Measurements from ENCODE around the gene ATP8A1.

The ATP8A1 gene

GRCh38 chr4:42417550-42417949 is 239.4 kb downstream of the ATP8A1 start:
- DNase-seq: no peak

- DNase-seq: no peak
These were observed 240.9 kb downstream of the ATP8A1 start for GRCh38 chr4:42416017-42416416.

- DNase-seq: no peak
These were observed 241.6 kb downstream of the ATP8A1 start for GRCh38 chr4:42415281-42415680.

- DNase-seq: no peak
These were observed 244.7 kb downstream of the ATP8A1 start for GRCh38 chr4:42412251-42412650.

- DNase-seq: no peak
These were observed 245.1 kb downstream of the ATP8A1 start for GRCh38 chr4:42411803-42412202.

DNA sequence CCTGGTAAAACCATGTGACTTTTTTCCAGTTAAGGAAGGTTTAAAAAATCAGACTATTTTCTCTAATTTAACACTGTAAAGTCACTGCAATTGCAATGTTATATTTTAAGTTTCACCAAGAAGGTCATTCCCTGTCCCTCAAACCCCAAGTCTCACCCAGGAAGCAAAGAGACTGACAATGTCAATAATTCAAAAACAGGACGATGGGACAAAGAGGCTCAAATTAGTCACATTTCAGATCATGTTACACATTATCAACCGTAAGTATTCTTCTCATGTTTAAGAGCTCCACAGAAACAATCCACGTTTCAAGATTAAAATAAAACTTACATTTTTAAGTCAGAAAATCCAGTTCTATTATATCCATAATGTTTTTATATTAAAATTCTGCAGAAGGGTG is 246.5 kb downstream of the ATP8A1 start:
- DNase-seq: no peak

DNA sequence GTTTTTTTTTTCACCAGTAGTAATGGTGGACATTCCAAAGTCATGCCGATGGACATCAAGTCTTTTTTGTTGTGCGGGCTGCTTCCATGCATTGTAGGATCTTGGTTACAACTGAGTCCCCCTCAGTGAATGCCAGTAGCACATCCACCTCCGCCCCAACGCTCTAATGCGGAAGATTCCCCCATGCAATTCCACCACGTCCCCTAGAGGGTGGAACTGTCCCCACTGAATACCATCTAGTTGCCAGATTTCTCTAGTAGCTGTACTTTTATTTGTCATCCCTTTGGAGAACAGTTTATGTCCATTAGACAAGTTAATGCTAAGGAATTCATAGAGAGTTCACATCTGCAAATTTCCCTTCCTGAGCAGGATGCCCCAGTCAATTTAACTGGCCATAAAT is 252.9 kb downstream of the ATP8A1 start:
- no peak for DNase-seq

- DNase-seq: no peak
These were observed 255.7 kb downstream of the ATP8A1 start for GRCh38 chr4:42401171-42401570.

DNA sequence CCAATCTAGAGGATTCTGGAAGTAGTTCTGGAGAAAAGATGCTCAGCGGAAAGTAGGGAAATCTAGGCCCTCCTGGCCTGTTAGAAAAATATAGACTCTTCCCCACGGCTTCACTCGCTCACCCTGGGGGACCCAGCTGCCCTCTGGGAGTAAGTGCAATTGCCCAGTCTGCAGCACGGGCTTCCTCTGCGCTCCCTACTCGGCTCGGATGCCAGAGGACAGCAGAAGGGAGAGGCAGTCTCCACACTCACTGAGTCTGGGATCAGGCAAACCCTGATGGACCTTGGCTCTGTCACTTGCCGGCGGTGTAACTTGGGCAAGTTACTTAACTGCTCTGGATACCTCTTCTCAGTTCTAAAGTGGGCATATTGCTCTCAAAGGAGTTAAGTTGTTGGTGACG is 257.5 kb downstream of the ATP8A1 start:
- DNase-seq: no peak

DNA sequence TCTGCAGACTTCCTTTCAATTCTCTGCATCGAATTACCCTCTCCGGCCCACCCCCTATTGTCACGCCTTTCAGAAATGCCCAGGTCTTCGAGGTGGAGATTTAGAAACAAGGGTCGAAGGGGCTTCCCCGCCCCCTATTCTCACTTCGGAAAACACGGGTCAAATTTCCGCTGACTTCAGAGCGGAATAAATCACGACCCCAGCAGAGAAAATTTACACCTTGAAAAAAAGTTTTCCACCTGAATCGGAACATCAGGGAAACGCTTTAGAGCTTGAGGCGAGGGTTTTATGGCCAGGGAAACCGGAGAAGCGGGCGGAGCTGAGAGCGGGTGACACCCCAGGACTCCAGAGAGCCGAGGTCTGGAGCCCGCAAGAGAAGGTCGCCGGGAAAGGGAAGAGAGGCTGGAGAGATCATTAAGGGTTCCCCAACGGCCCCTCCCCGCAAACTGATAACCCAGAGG is 258.0 kb downstream of the ATP8A1 start:
- no peak for DNase-seq

DNA sequence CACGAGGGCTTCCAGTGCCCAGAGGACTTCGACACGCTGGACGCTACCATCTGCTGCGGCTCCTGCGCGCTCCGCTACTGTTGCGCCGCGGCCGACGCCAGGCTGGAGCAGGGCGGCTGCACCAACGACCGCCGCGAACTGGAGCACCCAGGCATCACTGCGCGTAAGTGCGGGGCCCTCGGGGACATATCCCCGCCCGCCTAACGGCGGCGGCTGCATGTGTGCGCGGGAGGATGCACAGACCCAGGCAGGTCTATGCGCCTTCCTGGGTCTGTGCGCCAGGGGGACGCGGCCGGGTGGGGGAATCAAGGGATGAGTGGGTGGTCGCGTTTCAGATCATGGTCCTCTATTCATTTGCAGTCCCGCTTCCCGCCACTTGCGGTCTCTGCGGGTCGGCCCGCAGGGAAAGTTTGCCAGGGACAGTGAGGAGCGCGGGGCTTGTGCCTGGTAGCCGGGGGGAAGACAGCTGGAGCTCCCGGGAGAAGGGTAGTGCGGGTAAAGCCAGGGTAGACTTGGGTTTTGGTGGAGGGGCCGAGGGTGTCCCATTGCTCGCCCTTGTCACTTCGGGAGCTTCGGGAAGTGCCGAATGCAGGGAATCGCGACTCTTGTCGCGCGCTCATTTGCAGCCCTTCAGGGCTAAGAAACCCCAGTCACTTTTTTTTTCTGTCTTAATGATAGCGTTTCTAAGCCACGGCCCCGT is 258.6 kb downstream of the ATP8A1 start:
- DNase-seq: peak in 1 of 58 donors; percentile 2

DNA sequence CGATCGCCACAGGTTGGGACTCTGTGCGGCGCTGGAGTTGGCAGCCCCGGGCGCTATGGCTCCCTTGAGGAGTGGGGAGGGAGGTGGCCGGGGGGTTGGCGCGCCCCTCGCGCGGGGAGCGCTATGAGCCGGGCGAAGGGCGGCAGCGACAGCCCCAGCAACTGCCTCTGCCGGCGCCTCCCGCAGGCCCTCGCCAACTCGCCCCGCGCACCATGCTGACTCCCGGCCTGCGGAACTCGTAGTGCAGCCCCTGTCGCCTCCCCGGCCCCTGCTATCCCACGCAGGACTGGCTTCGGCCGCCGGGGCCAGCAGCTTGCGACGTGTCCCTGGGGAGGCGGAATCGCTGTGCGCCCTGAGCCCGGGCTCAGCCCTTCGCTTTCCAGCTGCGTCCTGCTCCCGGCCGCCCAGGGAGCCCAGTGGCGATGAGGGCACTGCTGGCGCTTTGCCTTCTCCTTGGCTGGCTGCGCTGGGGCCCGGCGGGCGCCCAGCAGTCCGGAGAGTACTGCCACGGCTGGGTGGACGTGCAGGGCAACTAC is 259.2 kb downstream of the ATP8A1 start:
- peak in 3 of 58 donors; percentile 5 to 12 (median 10) for DNase-seq

DNA sequence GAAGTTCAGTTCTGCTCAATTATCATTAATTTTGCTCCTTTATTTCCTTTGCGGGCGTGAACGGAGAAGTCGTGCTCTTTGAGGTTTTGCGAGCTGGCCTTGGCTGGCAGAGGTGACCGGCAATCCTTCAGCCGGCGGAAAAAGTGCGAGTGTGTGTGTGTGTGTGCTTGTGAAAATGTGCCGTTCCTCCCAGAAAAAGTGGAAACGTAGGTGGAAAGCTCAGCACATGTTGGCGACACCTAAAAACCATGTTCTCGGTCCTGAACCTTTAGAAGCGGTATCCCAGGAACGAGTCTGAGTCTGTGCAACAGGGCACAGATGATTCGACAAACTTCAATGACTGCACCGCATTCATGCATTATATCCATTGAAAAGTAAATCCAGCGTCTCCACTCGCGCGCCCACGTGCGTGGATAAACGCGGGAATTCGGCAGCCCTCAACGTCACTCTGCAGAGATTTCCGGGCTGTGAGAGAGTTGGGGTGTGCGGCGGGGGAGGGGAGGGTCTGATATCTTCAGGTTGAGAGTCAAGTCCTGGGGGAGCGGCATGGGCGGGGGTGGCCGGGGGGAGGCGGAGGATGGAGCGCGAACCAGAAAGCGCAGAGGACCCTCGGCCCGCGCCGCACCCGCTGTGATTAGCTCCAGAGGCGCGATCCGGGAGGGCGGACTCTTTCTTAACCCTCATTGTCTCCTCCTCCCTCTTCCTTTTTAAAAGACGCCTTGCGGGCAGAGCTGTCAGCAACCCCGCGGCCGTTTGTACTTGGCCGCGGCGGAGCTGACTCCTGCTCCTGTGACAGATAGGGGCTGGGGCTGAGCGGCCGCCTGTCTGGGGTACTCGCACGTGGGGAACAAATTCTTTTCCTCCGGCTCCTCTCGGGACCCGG is 259.9 kb downstream of the ATP8A1 start, which contains the start of gene SHISA3:
SHISA3 (plus strand) TSS at position 737 of the 883 bp plus-strand sequence. CDS start 569 bp downstream, outside the sequence.
- no peak for DNase-seq

- DNase-seq: no peak
These were observed 260.5 kb downstream of the ATP8A1 start for GRCh38 chr4:42396361-42396751.

DNA sequence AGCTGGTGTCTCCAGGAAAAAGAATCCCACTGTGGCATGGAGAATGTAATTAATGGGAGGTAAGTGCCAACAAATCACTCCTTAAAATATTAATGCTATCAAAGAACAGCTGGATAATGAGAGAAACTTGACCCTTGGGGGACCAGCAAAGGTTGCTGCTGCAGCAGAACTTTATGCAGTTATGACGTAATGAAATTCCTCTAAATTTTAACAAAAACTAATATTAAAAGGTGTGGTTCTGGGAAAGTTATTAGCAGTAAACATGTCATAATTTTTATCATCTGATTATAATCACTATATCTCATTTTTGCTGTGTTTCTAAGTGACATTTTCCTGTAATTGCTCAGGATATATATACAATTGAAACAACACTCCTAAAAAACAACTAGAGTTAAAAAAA is 261.3 kb downstream of the ATP8A1 start:
- no peak for DNase-seq

DNA sequence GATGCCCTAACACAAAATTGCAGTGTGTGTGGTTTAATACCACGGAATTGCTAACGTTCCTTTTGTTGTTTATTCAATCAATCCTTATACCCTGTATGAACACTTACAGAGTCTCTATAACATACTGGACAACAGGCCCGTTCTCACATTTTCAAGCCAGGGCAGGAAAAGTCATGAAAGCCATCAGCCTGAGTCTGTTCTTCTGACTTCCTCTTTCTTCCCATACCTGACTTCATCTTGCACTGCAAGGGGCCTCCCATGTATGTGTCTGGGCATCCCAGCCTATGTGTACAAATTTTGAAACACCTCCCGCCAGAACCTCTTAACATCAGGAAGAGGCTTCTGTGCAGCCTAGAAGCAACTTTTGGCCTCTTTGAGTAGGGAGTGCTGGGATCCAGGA is 264.5 kb downstream of the ATP8A1 start:
- DNase-seq: no peak

- no peak for DNase-seq
These were observed 264.9 kb downstream of the ATP8A1 start for GRCh38 chr4:42391981-42392380.

DNA sequence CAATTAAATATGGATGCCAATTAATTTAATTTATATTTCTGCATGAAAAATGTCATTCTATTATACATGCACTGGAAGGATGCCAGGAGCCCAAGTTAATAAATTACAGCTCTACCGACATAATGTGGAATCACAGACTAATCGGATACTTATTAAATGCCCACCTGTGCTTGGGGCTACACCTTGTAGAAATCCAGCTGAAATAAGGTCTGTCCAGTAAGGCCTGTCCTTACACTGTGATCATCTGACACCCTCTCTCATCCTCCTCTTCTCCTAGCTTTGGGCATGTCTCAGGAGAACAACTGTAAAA is 265.6 kb downstream of the ATP8A1 start:
- DNase-seq: no peak

DNA sequence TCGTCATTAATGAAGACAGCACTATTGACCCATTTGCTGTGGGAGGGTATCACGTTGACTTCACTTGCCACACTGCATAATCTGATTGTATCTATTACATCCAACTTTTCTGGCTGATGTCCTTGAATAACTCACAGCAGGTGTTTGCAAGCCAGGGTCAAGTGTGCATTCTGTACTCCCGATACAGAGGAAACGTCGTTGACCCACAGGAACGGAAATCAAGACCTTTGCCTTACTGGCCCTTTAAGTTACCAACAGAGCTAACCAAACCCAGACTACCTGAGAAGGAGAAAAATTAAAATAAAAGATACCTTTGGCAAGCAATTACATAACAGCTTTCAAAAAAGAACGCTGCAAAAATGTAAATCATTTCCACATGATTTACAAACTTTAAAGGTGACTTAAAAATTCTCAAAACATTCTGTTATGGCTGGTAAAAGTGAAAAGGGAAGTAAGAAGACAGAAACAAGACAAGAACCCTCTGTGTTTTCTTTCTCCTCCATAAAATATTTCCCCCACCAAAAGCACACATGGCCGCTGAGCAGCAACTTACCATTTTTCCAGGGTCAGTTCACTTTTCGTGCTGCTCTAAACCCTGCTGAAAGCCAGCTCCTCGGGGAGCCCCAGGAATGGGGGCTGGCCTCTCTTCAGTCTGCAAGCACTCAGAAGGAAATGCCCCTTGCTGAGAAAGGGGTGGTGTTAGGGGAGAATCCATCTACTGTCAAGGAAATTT is 266.1 kb downstream of the ATP8A1 start:
- DNase-seq: no peak

- no peak for DNase-seq
These were observed 271.4 kb downstream of the ATP8A1 start for GRCh38 chr4:42385516-42385915.

GRCh38 chr4:42381666-42382065 is 275.2 kb downstream of the ATP8A1 start:
- DNase-seq: no peak

DNA sequence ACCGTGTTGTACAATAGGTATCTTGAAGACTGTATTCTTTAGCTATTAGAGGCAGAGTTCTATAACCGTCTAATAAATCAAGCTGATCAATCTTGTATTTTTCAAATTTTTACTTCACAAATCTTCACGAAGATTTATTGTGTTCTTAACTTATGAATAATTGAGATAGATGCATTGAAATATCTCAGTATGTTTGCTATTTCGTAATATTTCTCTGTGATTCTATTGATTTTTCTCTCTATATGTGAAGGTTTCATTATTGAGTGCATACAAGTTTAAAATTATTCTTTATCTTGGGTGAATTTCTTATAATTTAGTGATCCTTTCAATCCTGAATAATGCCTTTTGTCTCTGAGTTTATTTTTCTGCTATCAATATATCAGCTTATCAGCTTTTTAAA is 279.4 kb downstream of the ATP8A1 start:
- no peak for DNase-seq
